ENCODE results near the gene GPC1. TPM values are rescaled to one million over a fixed set of nuclear protein-coding genes. Genes with fewer than 3 reads are reported as not detected.

The GPC1 gene
- total RNA-seq, 1 donor from 2014 or later = 4.5 TPM

DNA sequence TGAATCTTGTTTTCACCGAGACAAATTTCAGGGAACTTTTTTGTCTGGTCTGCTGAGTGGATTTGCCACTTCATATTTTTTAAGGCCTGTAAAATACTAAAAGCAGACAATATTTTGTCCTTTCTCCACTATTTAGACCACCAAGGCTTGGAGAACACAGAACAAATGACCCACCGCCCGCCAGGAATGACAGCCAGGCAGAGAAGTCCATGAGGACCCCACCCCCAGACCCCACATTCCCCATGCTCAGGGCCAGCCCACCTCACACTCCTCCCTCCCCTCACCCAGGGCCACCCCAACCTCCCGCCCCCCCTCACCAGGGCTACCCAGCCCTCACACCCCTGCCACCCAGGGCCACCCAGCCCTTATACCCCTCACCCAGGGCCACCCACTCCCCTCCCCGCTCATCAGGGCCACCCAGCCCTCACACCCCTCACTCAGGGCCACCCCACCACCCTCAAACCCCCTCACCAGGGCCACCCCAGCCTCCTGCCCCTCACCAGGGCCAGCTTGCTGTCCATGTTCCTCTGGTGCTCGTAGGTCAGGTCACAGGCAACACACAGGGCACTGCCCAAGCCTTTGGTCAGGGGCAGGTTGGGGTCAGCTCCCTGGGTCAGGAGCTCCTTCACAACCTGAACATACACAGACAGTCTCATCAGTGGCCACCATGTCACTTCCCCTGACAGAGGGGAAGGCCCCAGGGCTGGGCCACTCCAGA, 71.8 kb downstream of the GPC1 start:
- H3K4me1 Mint-ChIP-seq (ENCODE audit: unreplicated experiment) = no peaks in the 10 kb centered on the region
- TF ChIP-seq, protein P1, sequence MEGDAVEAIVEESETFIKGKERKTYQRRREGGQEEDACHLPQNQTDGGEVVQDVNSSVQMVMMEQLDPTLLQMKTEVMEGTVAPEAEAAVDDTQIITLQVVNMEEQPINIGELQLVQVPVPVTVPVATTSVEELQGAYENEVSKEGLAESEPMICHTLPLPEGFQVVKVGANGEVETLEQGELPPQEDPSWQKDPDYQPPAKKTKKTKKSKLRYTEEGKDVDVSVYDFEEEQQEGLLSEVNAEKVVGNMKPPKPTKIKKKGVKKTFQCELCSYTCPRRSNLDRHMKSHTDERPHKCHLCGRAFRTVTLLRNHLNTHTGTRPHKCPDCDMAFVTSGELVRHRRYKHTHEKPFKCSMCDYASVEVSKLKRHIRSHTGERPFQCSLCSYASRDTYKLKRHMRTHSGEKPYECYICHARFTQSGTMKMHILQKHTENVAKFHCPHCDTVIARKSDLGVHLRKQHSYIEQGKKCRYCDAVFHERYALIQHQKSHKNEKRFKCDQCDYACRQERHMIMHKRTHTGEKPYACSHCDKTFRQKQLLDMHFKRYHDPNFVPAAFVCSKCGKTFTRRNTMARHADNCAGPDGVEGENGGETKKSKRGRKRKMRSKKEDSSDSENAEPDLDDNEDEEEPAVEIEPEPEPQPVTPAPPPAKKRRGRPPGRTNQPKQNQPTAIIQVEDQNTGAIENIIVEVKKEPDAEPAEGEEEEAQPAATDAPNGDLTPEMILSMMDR (IDR thresholded peaks at IDR 0.05; ENCODE audit: unreplicated experiment) = no peak
- H3K36me3 Mint-ChIP-seq (ENCODE audit: low read depth, unreplicated experiment) = no peaks in the 10 kb centered on the region
- peaks cover 2% of the 10 kb centered on the region for H3K27me3 Mint-ChIP-seq (ENCODE audit: unreplicated experiment)
- no peak overlapping the region for H3K27ac Mint-ChIP-seq (ENCODE audit: unreplicated experiment)
- no peaks in the 10 kb centered on the region for H3K9me3 Mint-ChIP-seq (ENCODE audit: unreplicated experiment)
- H3K4me3 Mint-ChIP-seq (ENCODE audit: unreplicated experiment) = no peak overlapping the region
- DNase-seq (ENCODE audit: low spot score) = no peak

DNA sequence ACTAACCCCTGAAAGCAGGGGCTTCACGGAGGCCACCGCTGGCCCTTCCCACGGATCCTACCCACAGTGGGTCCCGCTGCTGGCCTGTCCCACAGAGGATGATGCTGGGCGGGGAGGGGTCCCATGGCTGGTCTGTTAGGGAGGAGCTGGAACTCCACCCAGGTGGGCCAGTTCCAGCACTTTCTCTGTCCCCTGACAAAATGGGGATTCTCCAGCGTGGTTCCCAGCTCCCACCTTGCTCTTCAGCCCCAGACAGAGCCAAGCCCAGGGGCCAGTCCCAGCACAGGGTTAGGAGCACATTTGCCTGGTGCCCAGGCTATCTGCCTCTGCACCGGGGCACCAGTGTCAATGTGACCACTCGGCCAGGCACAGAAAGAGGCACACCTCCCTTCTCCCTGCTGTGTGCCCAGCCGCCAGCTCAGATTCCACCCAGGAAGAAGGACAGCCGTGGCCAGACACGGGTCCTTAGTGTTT, 72.4 kb downstream of the GPC1 start:
- Mint-ChIP-seq H3K9me3 (ENCODE audit: unreplicated experiment) (no peaks in the 10 kb centered on the region), H3K36me3 (ENCODE audit: low read depth, unreplicated experiment) (no peaks in the 10 kb centered on the region)

DNA sequence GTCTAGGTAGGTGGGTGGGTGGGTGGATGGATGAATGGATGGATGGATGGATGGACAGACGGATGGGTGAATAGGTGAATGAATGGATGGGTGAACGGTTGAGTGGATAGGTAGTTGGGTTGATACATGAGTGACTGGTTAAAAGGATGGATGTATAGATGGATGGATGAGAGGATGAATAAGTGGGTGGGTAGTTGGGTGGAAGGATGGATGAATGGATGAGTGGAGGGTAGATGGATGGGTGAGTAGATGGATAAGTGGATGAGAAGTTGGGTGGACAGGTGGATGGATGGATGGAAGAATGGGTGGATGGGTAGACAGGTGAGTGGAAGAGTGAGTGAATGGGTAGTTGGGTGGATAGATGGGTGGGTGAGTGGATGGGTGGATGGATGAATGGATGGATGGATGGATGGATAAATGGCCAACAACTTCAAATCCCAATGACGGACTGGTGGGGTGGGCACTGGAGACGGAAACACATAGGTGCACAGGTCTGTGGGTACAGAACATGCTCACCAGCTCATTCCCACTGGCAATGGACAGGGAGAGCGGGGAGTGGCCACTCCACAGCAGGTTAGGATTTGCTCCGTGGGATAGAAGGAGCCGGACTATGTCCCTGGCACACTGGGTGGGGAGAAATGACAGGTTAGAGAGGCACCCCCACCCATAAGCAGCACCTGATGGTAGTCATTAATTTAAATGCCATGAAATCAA, 73.5 kb downstream of the GPC1 start:
- Mint-ChIP-seq H3K36me3 (ENCODE audit: low read depth, unreplicated experiment) (no peaks in the 10 kb centered on the region), H3K4me3 (ENCODE audit: unreplicated experiment) (no peak overlapping the region), H3K27ac (ENCODE audit: unreplicated experiment) (no peak overlapping the region), H3K4me1 (ENCODE audit: unreplicated experiment) (no peaks in the 10 kb centered on the region), H3K9me3 (ENCODE audit: unreplicated experiment) (no peaks in the 10 kb centered on the region), H3K27me3 (ENCODE audit: unreplicated experiment) (peaks cover 3% of the 10 kb centered on the region)
- TF ChIP-seq, protein P1 (IDR thresholded peaks at IDR 0.05; ENCODE audit: unreplicated experiment) = no peak
- DNase-seq (ENCODE audit: low spot score) = no peak

More for the DNA sequence above, 72.4 kb downstream of the GPC1 start:
- H3K27me3 Mint-ChIP-seq (ENCODE audit: unreplicated experiment) = peaks cover 3% of the 10 kb centered on the region
- no peak for DNase-seq (ENCODE audit: low spot score)
- no peaks in the 10 kb centered on the region for H3K4me1 Mint-ChIP-seq (ENCODE audit: unreplicated experiment)
- TF ChIP-seq, protein P1 (IDR thresholded peaks at IDR 0.05; ENCODE audit: unreplicated experiment) = no peak
- H3K4me3 Mint-ChIP-seq (ENCODE audit: unreplicated experiment) = no peak overlapping the region
- H3K27ac Mint-ChIP-seq (ENCODE audit: unreplicated experiment) = no peak overlapping the region

DNA sequence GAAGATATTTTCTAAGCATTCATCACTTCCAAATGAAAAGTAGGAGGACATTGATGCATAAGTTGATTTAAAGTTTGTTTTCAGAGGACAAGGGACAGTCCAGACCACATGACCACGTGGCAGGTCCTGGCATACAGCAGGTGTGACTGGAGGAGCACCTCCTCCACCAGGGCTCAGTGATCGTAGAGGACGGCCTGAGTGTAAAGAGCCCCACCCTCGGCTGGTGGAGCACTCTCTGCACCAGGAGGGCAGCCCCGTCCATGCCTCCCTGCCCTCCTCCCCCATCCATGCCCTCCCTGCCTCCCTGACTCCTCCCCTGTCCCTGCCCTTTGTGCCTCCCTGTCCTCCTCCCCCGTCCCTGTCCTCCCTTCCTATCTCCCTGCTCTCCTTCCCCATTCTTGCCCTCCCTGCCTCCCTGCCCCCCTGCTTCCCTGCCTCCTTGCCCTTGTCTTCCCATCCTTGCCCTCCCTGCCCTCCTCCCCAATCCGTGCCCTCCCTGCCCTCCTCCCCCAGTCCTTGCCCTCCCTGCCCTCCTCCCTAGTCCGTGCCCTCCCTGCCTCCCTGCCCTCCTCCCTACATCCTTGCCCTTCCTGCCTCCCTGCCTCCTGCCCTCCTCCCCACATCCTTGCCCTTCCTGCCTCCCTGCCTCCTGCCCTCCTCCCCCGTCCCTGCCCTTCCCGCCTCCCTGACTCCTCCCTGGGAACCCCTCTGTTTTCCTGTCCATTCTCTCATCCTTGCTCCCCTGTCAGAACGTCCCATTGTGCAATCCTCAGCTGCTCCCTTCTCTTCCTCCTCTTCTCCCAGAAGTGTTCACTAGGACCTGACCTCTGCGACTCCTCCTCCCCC, 74.4 kb downstream of the GPC1 start:
- no peaks in the 10 kb centered on the region for H3K9me3 Mint-ChIP-seq (ENCODE audit: unreplicated experiment)
- H3K4me3 Mint-ChIP-seq (ENCODE audit: unreplicated experiment) = no peak overlapping the region
- no peak overlapping the region for H3K27ac Mint-ChIP-seq (ENCODE audit: unreplicated experiment)
- no peaks in the 10 kb centered on the region for H3K36me3 Mint-ChIP-seq (ENCODE audit: low read depth, unreplicated experiment)
- H3K27me3 Mint-ChIP-seq (ENCODE audit: unreplicated experiment) = peaks cover 5% of the 10 kb centered on the region
- H3K4me1 Mint-ChIP-seq (ENCODE audit: unreplicated experiment) = no peaks in the 10 kb centered on the region
- no peak for DNase-seq (ENCODE audit: low spot score)
- TF ChIP-seq, protein P1 (IDR thresholded peaks at IDR 0.05; ENCODE audit: unreplicated experiment) = no peak
